Lower leg skin (tissue), 4 donors: Measurements from ENCODE around the gene RHOU. TPM values are rescaled to one million over a fixed set of nuclear protein-coding genes. Genes with fewer than 3 reads are reported as not detected.

ENCODE experiments used
- total RNA-seq, 4 donors: library from RNA; depleted of rRNA; stranded (reverse); fragments of >200 nt; gene quantifications; one replicate each; pipeline ENCODE4 v1.1.0, GENCODE V29; 2016

Gene RHOU
- total RNA-seq, 4 donors from 2014 or later: 3.5 to 13.9 (median 4.6) TPM

Other genes with a start within 250 kb of the RHOU start
- 100 to 1,000 TPM in 1 of 4 donors, 10 to 100 TPM in 3; 75.8 to 106 (median 80.1) TPM for gene RNF187, start 248.1 kb upstream of the RHOU start, total RNA-seq